Measurements from ENCODE around the gene GDPD1.
"Not testable (repeated sequence)": the region's sequence is repeated elsewhere in the genome, so short reads cannot be mapped to it uniquely, and the experiment has no call there.

The GDPD1 gene

DNA sequence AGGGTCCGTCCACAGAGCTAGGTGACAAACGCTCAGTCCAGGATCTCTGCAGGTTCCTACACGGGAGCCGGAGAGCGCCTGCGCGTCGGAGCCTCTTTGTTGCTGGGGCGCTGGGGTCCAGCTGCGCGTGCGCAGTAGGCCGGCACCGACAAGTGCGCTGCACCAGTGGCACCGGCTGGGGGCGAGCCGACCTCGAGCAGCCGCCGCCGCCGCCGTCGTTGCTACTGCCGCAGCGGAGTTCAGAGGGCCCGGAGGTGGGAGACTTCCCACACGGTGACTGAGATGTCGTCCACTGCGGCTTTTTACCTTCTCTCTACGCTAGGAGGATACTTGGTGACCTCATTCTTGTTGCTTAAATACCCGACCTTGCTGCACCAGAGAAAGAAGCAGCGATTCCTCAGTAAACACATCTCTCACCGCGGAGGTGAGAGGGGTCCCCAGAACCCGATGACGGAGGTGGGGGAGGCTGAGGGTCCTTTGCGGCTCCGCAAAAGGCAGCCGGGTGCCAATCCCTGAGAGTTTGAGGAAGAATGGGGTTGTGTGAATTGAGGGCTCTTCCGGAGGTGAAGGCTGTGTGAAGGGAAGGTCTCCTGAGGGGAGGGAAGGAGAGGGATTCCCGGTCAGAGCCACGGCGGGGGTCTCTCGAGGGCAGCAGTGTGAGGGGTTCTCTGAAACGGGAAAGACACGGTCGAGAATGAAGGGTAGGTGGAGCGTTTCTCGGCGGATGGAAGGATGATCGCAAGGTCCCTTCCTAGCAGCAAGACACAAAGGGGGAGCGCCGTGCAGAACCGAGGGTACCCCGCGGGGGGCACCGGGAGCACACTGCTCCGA is at the start of gene GDPD1:
TSS of gene GDPD1 (plus strand) at position 184 of the 831 bp plus-strand sequence. CDS start at position 283, 99 bp downstream.
- TF ChIP-seq, protein P1, sequence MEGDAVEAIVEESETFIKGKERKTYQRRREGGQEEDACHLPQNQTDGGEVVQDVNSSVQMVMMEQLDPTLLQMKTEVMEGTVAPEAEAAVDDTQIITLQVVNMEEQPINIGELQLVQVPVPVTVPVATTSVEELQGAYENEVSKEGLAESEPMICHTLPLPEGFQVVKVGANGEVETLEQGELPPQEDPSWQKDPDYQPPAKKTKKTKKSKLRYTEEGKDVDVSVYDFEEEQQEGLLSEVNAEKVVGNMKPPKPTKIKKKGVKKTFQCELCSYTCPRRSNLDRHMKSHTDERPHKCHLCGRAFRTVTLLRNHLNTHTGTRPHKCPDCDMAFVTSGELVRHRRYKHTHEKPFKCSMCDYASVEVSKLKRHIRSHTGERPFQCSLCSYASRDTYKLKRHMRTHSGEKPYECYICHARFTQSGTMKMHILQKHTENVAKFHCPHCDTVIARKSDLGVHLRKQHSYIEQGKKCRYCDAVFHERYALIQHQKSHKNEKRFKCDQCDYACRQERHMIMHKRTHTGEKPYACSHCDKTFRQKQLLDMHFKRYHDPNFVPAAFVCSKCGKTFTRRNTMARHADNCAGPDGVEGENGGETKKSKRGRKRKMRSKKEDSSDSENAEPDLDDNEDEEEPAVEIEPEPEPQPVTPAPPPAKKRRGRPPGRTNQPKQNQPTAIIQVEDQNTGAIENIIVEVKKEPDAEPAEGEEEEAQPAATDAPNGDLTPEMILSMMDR (IDR thresholded peaks at IDR 0.05; ENCODE audit: extremely low read depth, missing control alignments), result peak; percentile 65
- DNase-seq (ENCODE audit: low spot score), result peak; percentile 94

DNA sequence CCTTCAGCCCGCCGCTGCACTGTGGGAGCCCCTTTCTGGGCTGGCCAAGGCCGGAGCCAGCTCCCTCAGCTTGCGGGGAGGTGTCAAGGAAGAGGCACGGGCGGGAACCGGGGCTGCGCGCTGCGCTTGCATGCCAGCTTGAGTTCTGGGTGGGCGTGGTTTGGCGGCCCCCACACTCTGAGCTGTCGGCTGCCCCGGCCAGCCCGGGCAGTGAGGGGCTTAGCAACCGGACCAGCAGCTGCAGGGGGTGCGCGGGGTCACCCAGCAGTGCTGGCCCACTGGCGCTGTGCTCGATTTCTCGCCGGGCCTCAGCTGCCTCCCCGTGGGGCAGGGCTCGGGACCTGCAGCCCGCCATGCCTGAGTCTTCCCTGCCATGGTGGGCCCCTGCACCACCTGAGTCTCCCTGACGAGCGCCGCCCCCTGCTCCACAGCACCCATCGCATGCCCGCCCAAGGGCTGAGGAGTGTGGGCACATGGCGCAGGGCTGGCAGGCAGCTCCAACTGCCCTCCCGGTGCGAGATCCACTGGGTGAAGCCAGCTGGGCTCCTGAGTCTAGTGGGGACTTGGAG is 47.8 kb upstream of the GDPD1 start:
- TF ChIP-seq, protein P1 (IDR thresholded peaks at IDR 0.05; ENCODE audit: extremely low read depth, missing control alignments), result no peak
- no peak for DNase-seq (ENCODE audit: low spot score)

DNA sequence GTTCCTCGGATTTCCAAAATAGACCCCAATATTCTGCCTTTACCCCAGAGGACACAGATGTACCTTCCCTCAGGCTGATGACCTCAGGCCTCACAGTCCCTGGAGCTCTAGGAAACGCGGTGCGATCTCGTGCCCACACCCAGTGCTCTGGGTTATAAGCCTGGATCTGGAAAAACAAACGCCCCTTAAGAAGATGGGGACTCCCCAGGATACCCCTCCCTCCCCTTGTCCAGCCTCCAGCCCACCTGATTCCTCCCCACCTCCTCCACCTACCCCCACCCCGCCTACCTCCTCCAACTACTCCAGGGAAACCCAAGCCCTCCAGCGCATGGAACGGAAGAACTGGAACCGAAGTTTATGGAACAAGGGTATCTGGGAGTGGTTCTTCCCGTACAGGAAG is 45.6 kb upstream of the GDPD1 start:
- no peak for DNase-seq (ENCODE audit: low spot score)
- TF ChIP-seq, protein P1 (IDR thresholded peaks at IDR 0.05; ENCODE audit: extremely low read depth, missing control alignments), result no peak

DNA sequence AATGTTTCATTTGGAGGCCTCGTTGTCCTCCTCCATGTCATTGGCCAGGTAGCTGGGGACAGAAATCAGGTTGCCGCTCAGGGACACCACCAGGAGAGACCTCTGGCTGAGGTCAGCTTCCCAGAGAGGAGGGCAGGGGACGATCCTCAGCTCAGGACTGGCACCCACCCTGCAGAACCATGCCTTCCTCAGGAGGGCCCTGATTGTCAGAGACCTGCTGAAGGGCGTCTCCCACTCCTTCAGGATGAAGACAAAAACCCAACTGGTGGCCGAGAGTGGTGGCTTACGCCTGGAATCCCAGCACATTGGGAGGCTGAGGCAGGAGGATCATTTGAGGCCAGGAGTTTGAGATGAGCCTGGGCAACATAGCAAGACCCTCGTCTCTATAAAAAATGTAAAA is 45.2 kb upstream of the GDPD1 start:
- TF ChIP-seq, protein P1 (IDR thresholded peaks at IDR 0.05; ENCODE audit: extremely low read depth, missing control alignments), result no peak
- no peak for DNase-seq (ENCODE audit: low spot score)

DNA sequence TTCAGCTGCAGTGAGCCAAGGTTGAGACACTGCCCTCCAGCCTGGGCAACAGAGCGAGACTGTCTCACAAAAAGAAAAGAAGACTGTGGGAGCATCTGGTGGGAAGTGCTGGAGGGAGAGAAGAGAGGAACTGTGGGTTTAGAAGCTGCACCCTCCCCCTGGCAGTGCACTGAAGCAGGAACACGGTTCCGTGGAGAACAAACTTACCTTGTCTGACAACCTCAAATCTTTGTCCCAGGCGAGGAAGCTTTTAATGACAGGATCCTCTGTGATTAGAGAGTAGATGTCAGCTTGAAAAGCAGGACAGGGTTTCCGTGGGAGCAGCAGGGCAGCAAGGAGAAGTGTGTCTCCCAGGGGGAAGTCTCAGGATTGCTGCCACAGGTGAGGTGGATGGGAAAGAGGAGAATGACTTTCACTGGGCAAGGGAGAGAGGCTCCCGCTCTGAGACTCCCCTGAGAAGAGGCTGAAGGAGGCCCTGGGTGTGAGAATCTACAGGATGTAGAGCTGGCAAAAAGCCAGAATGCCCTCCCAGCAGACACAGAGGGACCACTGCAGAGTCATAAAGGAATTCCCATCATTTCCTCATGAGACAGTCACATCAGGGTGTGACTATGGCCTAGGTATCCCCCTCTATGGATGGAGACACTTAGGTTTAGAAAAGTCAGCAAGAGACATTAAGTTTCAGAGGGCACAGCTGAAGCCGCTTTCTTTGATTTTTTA is 41.9 kb upstream of the GDPD1 start:
- DNase-seq (ENCODE audit: low spot score), result no peak

DNA sequence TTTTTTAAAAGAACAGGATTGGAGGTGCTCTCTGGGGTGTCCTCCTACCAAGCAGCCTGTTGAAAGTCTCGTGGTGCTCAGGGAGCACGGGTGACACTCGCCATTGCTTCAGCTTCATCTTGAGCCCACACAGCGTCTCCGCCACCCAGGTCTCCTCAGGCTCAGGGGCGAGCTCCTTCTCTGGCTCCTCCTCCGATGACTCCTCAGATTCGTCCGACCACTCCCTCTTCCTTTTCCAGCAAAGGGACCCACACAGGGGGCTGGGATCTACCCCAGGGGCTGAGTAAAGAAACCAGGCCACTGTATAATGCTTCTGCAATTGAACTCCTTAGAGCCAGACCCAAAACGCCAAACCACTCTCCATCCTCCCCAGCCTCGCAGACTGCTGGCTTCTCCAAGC is 40.7 kb upstream of the GDPD1 start:
- DNase-seq (ENCODE audit: low spot score), result not testable (repeated sequence)

More for the DNA sequence above, 41.9 kb upstream of the GDPD1 start:
- TF ChIP-seq, protein P1 (IDR thresholded peaks at IDR 0.05; ENCODE audit: extremely low read depth, missing control alignments), result no peak

DNA sequence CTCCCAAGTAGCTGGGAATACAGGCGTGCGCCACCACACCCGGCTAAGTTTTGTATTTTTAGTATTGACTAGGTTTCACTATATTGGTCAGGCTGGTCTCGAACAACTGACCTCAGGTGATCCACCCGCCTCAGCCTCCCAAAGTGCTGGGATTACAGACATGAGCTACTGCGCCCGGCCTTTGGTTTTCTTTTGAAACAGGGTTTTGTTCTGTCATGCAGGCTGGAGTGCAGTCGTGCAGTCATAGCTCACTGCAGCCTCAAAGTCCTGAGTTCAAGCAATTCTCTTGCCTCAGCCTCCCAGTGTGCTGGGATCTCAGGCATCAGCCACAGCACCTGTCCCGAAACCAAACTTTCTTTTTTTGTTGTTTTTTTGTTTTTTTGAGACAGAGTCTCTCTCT is 39.7 kb upstream of the GDPD1 start:
- TF ChIP-seq, protein P1 (IDR thresholded peaks at IDR 0.05; ENCODE audit: extremely low read depth, missing control alignments), result no peak
- DNase-seq (ENCODE audit: low spot score), result no peak
